Measurements from ENCODE around the gene PRKACA. TPM values are rescaled to one million over a fixed set of nuclear protein-coding genes. Genes with fewer than 3 reads are reported as not detected.

PRKACA gene
- total RNA-seq, 2 donors from 2014 or later, result 144 to 185 TPM

GRCh38 chr19:14107581-14108461, 9.7 kb downstream of the PRKACA start:
- H3K4me3 ChIP-seq, result no peak overlapping the region
- H3K27ac ChIP-seq, result peak overlapping the region; percentile 79 to 91
- no peaks in the 10 kb centered on the region for H3K27me3 ChIP-seq
- TF ChIP-seq CTCF (IDR thresholded peaks at IDR 0.05), result no peak
- peaks cover 0 to 46% of the 10 kb centered on the region in 2 donors for H3K4me1 ChIP-seq
- no peak for DNase-seq (ENCODE audit: low spot score)
- H3K36me3 ChIP-seq, result peaks cover 26% of the 10 kb centered on the region
- H3K9me3 ChIP-seq, result no peaks in the 10 kb centered on the region

GRCh38 chr19:14106840-14107239, 10.7 kb downstream of the PRKACA start:
- no peak overlapping the region for H3K4me3 ChIP-seq

DNA sequence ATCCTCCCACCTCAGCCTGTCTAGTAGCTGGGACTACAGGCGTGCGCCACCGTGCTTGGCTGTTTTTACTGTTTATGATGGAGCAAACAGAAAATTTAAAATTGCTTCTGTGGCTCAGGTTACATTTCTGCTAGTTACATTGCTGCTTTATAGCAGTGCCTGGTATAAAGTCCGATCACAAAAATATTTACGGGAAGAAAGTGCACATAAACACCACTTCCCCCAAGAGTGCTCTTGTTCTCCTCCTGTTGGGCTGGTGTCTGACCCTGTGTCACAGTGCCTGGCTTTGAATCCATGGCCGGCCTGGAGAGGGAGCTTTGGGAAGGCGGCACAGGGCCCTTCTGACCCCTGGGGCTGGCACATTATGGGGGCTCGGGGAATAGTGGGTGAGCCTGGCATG, 11.9 kb downstream of the PRKACA start:
- Histone ChIP-seq H3K4me3 (no peak overlapping the region), H3K27me3 (no peaks in the 10 kb centered on the region), H3K36me3 (peaks cover 48% of the 10 kb centered on the region), H3K9me3 (no peaks in the 10 kb centered on the region), H3K4me1 (peaks cover 0 to 36% of the 10 kb centered on the region in 2 donors), H3K27ac (peak overlapping the region in 1 of 2 donors; percentile 79)
- no peak for DNase-seq (ENCODE audit: low spot score)
- TF ChIP-seq CTCF (IDR thresholded peaks at IDR 0.05), result no peak

More at GRCh38 chr19:14106840-14107239, 10.7 kb downstream of the PRKACA start:
- Histone ChIP-seq H3K27me3 (no peaks in the 10 kb centered on the region), H3K27ac (peak overlapping the region; percentile 79 to 91), H3K36me3 (peaks cover 36% of the 10 kb centered on the region), H3K4me1 (peaks cover 0 to 46% of the 10 kb centered on the region in 2 donors), H3K9me3 (no peaks in the 10 kb centered on the region)
- TF ChIP-seq CTCF (IDR thresholded peaks at IDR 0.05), result no peak
- no peak for DNase-seq (ENCODE audit: low spot score)

- no peaks in the 10 kb centered on the region for H3K9me3 ChIP-seq
- peak overlapping the region in 1 of 2 donors; percentile 2 for H3K27ac ChIP-seq
- H3K27me3 ChIP-seq, result no peaks in the 10 kb centered on the region
- no peak overlapping the region for H3K4me3 ChIP-seq
- no peak for DNase-seq (ENCODE audit: low spot score)
- H3K4me1 ChIP-seq, result peaks cover 0 to 31% of the 10 kb centered on the region in 2 donors
- no peak for TF ChIP-seq CTCF (IDR thresholded peaks at IDR 0.05)
- H3K36me3 ChIP-seq, result peaks cover 64% of the 10 kb centered on the region
Measured at GRCh38 chr19:14103310-14103709, 14.3 kb downstream of the PRKACA start.

DNA sequence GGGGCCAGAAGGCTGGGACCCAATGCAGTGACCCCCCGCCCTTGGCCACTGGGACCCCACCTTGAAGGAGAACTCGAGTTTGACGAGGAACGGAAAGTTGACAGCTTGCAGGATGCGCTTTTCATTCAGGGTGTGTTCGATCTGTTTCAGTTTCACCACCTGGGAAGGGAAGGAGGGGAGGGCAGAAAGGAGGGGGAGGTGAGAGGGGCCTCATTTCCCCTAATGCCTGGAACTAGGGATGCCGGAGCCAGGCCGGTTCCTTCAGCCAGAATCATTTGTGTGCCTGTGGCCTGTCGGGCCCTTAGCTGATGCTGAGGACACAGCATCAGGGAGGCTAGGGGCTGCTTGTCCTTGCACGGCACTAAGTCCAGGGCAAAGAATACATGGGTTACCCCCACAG, 14.8 kb downstream of the PRKACA start:
- H3K27me3 ChIP-seq, result no peaks in the 10 kb centered on the region
- H3K36me3 ChIP-seq, result peaks cover 70% of the 10 kb centered on the region
- TF ChIP-seq CTCF (IDR thresholded peaks at IDR 0.05), result no peak
- no peak overlapping the region for H3K4me3 ChIP-seq
- H3K4me1 ChIP-seq, result peaks cover 0 to 25% of the 10 kb centered on the region in 2 donors
- H3K9me3 ChIP-seq, result no peaks in the 10 kb centered on the region
- H3K27ac ChIP-seq, result peak overlapping the region in 1 of 2 donors; percentile 27
- DNase-seq (ENCODE audit: low spot score), result no peak
